ENCODE measurements around the gene PPP1R18. TPM values are rescaled to one million over a fixed set of nuclear protein-coding genes. Genes with fewer than 3 reads are reported as not detected.
A peak's percentile ranks its signal among the peaks of the same experiment; 100 is the strongest.

PPP1R18 gene
- total RNA-seq, 1 donor from 2014 or later = 44.0 TPM

- DNase-seq (ENCODE audit: low spot score in 2 of 2) = no peak
- no peak for FAIRE-seq
Measured at GRCh38 chr6:30640481-30640880, 46.0 kb downstream of the PPP1R18 start.

GRCh38 chr6:30635834-30636233 is 50.6 kb downstream of the PPP1R18 start:
- DNase-seq (ENCODE audit: low spot score in 2 of 2) (no peak), FAIRE-seq (no peak)

- no peak for FAIRE-seq
- peak; percentile 74 to 93 for DNase-seq (ENCODE audit: low spot score in 2 of 2)
Measured at GRCh38 chr6:30626484-30627366, 59.7 kb downstream of the PPP1R18 start, which contains the start of gene ATAT1. Gene ATAT1 (plus strand): TSS chr6:30626874.

Small RNA genes lying within 50 kb of the gene (small RNA-seq; reads per million reads assigned to genes)
- not detected for gene RF00019

Other genes starting within 250 kb of the PPP1R18 start
- 25.7 TPM for gene HLA-E, start 197.1 kb downstream of the PPP1R18 start, total RNA-seq
- 28.1 TPM for gene GNL1, start 130.2 kb downstream of the PPP1R18 start, total RNA-seq
- gene PRR3, start 129.3 kb downstream of the PPP1R18 start, total RNA-seq = 12.2 TPM
- 18.8 TPM for gene ABCF1, start 115.2 kb downstream of the PPP1R18 start, total RNA-seq
- gene PPP1R10, start 69.4 kb downstream of the PPP1R18 start, total RNA-seq = 43.6 TPM
- 53.0 TPM for gene MRPS18B, start 68.8 kb downstream of the PPP1R18 start, total RNA-seq
- gene ATAT1, start 59.8 kb downstream of the PPP1R18 start, total RNA-seq = 40.4 TPM
- 23.2 TPM for gene C6orf136, start 39.5 kb downstream of the PPP1R18 start, total RNA-seq
- 22.4 TPM for gene DHX16, start 13.6 kb downstream of the PPP1R18 start, total RNA-seq
- gene NRM, start 4.3 kb upstream of the PPP1R18 start, total RNA-seq = 0.41 TPM
- gene MDC1, start 30.6 kb upstream of the PPP1R18 start, total RNA-seq = 4.1 TPM
- 1,325 TPM for gene TUBB, start 33.7 kb upstream of the PPP1R18 start, total RNA-seq
- gene FLOT1, start 56.0 kb upstream of the PPP1R18 start, total RNA-seq = 46.9 TPM
- gene IER3, start 57.9 kb upstream of the PPP1R18 start, total RNA-seq = 2.4 TPM
- 106 TPM for gene DDR1, start 197.9 kb upstream of the PPP1R18 start, total RNA-seq
- 15.5 TPM for gene GTF2H4, start 221.6 kb upstream of the PPP1R18 start, total RNA-seq
- 22.4 TPM for gene VARS2, start 227.6 kb upstream of the PPP1R18 start, total RNA-seq
- not detected for gene SFTA2, start 245.5 kb upstream of the PPP1R18 start, total RNA-seq

All from frontal cortex (tissue), 4 donors.